Measurements from ENCODE around the gene CTNND2. TPM values are rescaled to one million over a fixed set of nuclear protein-coding genes. Genes with fewer than 3 reads are reported as not detected.

CTNND2 gene
- total RNA-seq, 1 donor from 2014 or later, result 2.5 TPM

- no peaks in the 10 kb centered on the region for H3K36me3 Mint-ChIP-seq (ENCODE audit: unreplicated experiment)
- no peak for DNase-seq (ENCODE audit: extremely low spot score, unreplicated experiment)
- no peaks in the 10 kb centered on the region for H3K4me1 Mint-ChIP-seq (ENCODE audit: unreplicated experiment)
- TF ChIP-seq CTCF (IDR thresholded peaks at IDR 0.05), result no peak
- peaks cover 12% of the 10 kb centered on the region for H3K27me3 Mint-ChIP-seq (ENCODE audit: unreplicated experiment)
- H3K4me3 Mint-ChIP-seq (ENCODE audit: unreplicated experiment), result no peak overlapping the region
- peaks cover 11% of the 10 kb centered on the region for H3K9me3 Mint-ChIP-seq (ENCODE audit: unreplicated experiment)
- no peak overlapping the region for H3K27ac Mint-ChIP-seq (ENCODE audit: unreplicated experiment)
Measured at GRCh38 chr5:10932426-10932825, 971.8 kb downstream of the CTNND2 start.

DNA sequence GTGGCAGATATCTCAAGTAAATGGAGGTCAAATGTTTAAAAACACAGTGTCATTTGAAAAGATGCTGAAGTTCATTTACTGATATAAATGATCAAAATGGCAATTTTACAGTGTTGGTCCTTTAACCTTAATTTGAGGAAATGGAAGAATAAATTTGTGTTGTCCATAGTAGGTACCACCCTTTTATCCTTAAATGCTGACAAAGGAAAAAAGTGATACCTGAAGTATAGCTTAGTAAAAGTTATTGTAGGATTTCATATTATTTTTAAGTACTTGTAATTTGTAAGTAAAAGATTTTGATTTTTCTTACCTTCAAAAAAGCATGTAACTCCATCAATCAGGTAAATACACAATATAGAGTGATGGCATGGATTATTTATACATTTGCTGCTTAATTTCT, 976.6 kb downstream of the CTNND2 start:
- no peak for DNase-seq (ENCODE audit: extremely low spot score, unreplicated experiment)
- peaks cover 2% of the 10 kb centered on the region for H3K27me3 Mint-ChIP-seq (ENCODE audit: unreplicated experiment)
- no peak overlapping the region for H3K4me3 Mint-ChIP-seq (ENCODE audit: unreplicated experiment)
- peaks cover 14% of the 10 kb centered on the region for H3K9me3 Mint-ChIP-seq (ENCODE audit: unreplicated experiment)
- no peaks in the 10 kb centered on the region for H3K4me1 Mint-ChIP-seq (ENCODE audit: unreplicated experiment)
- no peak for TF ChIP-seq CTCF (IDR thresholded peaks at IDR 0.05)
- H3K27ac Mint-ChIP-seq (ENCODE audit: unreplicated experiment), result no peak overlapping the region
- H3K36me3 Mint-ChIP-seq (ENCODE audit: unreplicated experiment), result no peaks in the 10 kb centered on the region

DNA sequence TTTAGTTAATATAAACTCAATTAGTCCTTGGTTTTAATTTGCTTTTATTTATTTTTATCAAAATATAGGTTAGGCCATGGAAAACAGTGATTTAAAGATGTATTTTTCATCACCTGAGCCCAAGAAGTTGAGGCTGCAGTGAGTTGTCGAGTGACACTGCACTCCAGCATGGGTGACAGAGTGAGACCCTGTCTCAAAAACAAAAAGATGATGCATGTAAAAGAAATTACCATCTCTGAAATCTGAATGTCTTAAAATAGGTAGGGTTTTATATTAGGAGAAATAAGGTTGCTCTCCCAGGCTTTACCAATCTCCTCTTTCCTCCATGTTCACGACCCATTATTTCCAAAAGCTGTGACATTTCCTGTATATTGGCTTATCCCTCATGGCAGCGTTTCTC, 980.9 kb downstream of the CTNND2 start:
- Mint-ChIP-seq H3K4me3 (ENCODE audit: unreplicated experiment) (no peak overlapping the region), H3K36me3 (ENCODE audit: unreplicated experiment) (no peaks in the 10 kb centered on the region), H3K27me3 (ENCODE audit: unreplicated experiment) (peaks cover 16% of the 10 kb centered on the region), H3K4me1 (ENCODE audit: unreplicated experiment) (no peaks in the 10 kb centered on the region), H3K27ac (ENCODE audit: unreplicated experiment) (no peak overlapping the region), H3K9me3 (ENCODE audit: unreplicated experiment) (peaks cover 3% of the 10 kb centered on the region)
- no peak for TF ChIP-seq CTCF (IDR thresholded peaks at IDR 0.05)
- DNase-seq (ENCODE audit: extremely low spot score, unreplicated experiment), result no peak
